ENCODE results near the gene ADGRD1.
"Not testable (repeated sequence)": the region's sequence is repeated elsewhere in the genome, so short reads cannot be mapped to it uniquely, and the experiment has no call there.

ADGRD1 gene

DNA sequence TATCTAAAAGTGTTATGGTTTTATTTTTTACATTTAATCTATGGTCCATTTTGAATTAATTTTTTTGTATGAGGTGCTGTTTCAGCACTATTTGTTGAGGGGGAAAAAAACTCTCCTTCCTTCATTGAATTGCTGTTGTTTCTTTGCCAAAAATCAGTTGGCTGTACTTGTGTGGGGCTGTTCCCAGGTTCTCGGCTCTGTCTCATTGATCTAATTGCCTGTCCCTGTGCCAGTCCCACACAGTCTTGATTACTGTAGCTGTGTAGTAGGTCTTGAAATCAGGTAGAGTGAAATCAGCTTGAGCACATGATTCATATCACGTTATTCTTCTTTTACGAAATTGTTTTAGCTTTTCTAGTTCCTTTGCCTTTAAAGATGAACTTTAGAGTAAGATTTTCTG, 109.7 kb downstream of the ADGRD1 start:
- Histone ChIP-seq H3K9me3 (ENCODE audit: control insufficient read depth, low read length) (no peaks in the 10 kb centered on the region), H3K4me3 (ENCODE audit: insufficient read depth, low read depth, low read length) (no peak overlapping the region), H3K27me3 (ENCODE audit: control insufficient read depth, insufficient read depth, low read length, poor library complexity, severe bottlenecking) (no peaks in the 10 kb centered on the region), H3K4me1 (ENCODE audit: control insufficient read depth, insufficient read depth, low read length) (no peaks in the 10 kb centered on the region), H3K27ac (ENCODE audit: insufficient read depth, low read depth, low read length, poor library complexity, severe bottlenecking) (no peak overlapping the region), H3K36me3 (ENCODE audit: control insufficient read depth, insufficient read depth, low read length) (no peaks in the 10 kb centered on the region)
- WGBS, 2 experiments, result 95 to 96% methylated on average over 3 of the region's 3 CpGs

DNA sequence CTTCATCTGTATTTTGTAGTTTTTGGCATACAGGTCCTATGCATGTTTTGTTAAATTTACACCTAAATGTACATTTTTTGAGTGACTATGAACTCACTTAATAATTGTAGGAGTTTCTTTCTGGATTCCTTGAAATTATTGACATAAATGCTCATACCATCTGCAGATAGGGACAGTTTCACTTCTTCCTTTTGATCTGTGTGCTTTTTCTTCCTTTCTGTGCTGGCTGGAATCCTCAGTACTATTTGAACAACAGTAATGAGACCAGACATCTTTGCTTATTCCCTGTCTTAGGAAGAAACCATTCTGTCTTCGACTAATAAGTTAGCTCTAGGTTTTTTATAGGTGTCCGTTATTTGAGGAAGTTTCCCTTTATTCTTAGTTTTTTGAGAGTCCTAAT, 110.3 kb downstream of the ADGRD1 start:
- 90 to 96% methylated on average over 2 of the region's 2 CpGs for WGBS, 2 experiments
- no peaks in the 10 kb centered on the region for H3K4me1 ChIP-seq (ENCODE audit: control insufficient read depth, insufficient read depth, low read length)
- H3K27me3 ChIP-seq (ENCODE audit: control insufficient read depth, insufficient read depth, low read length, poor library complexity, severe bottlenecking), result no peaks in the 10 kb centered on the region
- H3K27ac ChIP-seq (ENCODE audit: insufficient read depth, low read depth, low read length, poor library complexity, severe bottlenecking), result no peak overlapping the region
- H3K36me3 ChIP-seq (ENCODE audit: control insufficient read depth, insufficient read depth, low read length), result no peaks in the 10 kb centered on the region
- no peak overlapping the region for H3K4me3 ChIP-seq (ENCODE audit: insufficient read depth, low read depth, low read length)
- no peaks in the 10 kb centered on the region for H3K9me3 ChIP-seq (ENCODE audit: control insufficient read depth, low read length)

DNA sequence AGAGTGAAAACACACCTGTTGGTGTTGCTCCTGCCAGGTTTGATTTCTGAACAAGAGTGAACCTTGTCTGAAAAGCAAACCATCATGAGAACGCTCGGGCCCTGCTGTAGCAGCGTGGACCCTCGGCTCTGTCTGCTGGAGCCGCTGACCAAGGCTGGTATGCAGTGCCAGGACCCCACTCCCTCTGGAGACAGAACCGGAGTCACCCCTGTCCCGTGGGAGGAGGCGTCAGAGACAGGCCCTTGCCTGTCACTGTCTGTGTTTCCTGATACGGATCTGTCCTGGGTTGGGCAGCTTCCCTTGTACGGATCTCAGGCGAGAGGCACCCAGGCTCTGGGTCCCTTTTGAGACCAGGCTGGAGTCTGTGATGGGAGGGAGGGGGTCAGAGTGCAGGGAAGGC, 111.6 kb downstream of the ADGRD1 start:
- Histone ChIP-seq H3K36me3 (ENCODE audit: control insufficient read depth, insufficient read depth, low read length) (no peaks in the 10 kb centered on the region), H3K27ac (ENCODE audit: insufficient read depth, low read depth, low read length, poor library complexity, severe bottlenecking) (no peak overlapping the region), H3K4me3 (ENCODE audit: insufficient read depth, low read depth, low read length) (no peak overlapping the region), H3K9me3 (ENCODE audit: control insufficient read depth, low read length) (no peaks in the 10 kb centered on the region), H3K4me1 (ENCODE audit: control insufficient read depth, insufficient read depth, low read length) (no peaks in the 10 kb centered on the region), H3K27me3 (ENCODE audit: control insufficient read depth, insufficient read depth, low read length, poor library complexity, severe bottlenecking) (no peaks in the 10 kb centered on the region)
- 93 to 94% methylated on average over 11 of the region's 11 CpGs for WGBS, 2 experiments

DNA sequence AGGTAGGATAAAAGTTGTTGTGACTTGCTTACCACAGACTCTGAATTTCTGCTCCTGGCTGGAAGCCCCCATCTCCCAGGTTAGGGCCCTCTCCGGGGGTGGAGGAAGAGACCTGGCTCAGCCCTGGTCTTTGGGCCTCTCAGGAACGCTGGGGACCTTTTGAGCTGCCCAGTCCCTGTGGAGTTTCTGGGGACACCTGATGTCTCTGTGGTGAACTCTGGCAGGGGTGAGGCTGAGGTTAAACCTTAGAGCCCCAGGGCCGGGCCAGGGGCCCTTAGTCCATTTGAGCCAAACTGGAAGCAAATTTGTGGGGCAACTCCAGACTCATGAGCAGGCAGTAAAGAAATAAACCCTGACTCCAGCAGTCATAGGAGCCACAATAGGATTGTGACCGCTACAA, 112.1 kb downstream of the ADGRD1 start:
- Histone ChIP-seq H3K9me3 (ENCODE audit: control insufficient read depth, low read length) (no peaks in the 10 kb centered on the region), H3K27me3 (ENCODE audit: control insufficient read depth, insufficient read depth, low read length, poor library complexity, severe bottlenecking) (no peaks in the 10 kb centered on the region), H3K4me3 (ENCODE audit: insufficient read depth, low read depth, low read length) (no peak overlapping the region), H3K4me1 (ENCODE audit: control insufficient read depth, insufficient read depth, low read length) (no peaks in the 10 kb centered on the region), H3K27ac (ENCODE audit: insufficient read depth, low read depth, low read length, poor library complexity, severe bottlenecking) (no peak overlapping the region), H3K36me3 (ENCODE audit: control insufficient read depth, insufficient read depth, low read length) (no peaks in the 10 kb centered on the region)
- WGBS, 2 experiments, result 90 to 93% methylated on average over 4 of the region's 4 CpGs

DNA sequence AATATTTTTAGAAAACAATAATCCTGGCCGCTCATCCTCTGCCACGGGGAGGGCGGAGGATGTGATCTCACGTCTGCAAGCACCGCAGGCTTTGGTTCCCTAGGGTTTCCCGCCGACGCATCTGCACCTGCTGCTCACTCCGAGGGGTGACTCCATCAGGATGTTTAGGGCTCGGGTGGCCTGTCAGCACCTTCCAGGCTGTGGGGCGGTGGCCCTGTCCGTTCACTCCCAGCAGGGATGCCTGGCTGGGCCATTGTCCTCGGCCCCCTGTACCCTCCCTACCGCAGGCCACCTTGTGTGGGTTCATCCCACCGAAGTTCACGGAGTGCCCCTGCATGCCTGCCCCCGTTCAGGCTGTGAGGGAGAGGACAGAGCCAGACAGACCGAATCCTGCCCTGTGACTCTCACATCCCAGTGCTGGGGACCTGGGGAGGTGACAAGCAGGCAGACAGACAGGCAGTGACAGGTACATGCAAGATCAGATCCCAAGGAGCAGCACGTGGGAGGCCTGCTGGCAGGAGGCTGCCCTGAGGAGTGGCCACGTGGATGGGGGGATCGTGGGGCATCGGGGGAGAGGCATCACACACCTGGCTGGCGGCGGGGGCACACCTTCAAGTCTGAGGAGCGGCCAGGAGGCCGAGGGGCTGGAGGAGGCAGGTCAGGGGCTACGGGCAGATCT, 112.6 kb downstream of the ADGRD1 start:
- Histone ChIP-seq H3K27me3 (ENCODE audit: control insufficient read depth, insufficient read depth, low read length, poor library complexity, severe bottlenecking) (no peaks in the 10 kb centered on the region), H3K9me3 (ENCODE audit: control insufficient read depth, low read length) (no peaks in the 10 kb centered on the region), H3K4me1 (ENCODE audit: control insufficient read depth, insufficient read depth, low read length) (no peaks in the 10 kb centered on the region), H3K27ac (ENCODE audit: insufficient read depth, low read depth, low read length, poor library complexity, severe bottlenecking) (no peak overlapping the region), H3K36me3 (ENCODE audit: control insufficient read depth, insufficient read depth, low read length) (no peaks in the 10 kb centered on the region), H3K4me3 (ENCODE audit: insufficient read depth, low read depth, low read length) (no peak overlapping the region)
- WGBS, 2 experiments, result 91 to 92% methylated on average over 27 of the region's 27 CpGs

DNA sequence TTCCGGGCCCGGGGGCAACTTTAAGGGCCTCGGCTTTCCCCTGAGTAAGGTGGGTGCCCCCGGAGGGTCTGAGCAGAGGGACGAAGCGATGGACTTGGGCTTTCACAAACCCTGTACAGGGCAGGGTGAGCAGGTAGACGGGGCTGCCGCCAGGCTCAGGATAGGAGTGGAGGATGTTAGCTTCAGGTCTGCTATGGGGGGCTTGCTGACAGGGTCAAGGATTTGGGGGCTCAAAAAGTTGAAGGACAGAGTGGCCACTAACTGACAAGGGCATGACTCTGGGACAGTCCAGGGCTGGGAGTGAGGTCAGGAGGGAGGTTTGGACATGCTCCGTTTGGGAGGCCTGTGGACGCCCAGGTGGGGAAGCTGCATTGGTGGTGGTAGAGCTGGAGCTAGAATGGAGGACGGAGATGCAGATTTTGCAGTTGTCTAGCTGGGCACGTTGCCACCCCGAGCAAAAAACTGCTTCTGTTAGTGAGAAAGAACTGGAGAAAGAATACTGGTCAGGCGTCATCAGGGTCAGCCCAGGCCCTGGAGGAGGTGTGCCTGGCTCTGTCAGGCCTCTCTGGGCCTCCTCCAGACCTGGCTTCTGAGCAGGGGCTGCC, 113.3 kb downstream of the ADGRD1 start:
- WGBS, 2 experiments, result 94 to 96% methylated on average over 14 of the region's 14 CpGs

DNA sequence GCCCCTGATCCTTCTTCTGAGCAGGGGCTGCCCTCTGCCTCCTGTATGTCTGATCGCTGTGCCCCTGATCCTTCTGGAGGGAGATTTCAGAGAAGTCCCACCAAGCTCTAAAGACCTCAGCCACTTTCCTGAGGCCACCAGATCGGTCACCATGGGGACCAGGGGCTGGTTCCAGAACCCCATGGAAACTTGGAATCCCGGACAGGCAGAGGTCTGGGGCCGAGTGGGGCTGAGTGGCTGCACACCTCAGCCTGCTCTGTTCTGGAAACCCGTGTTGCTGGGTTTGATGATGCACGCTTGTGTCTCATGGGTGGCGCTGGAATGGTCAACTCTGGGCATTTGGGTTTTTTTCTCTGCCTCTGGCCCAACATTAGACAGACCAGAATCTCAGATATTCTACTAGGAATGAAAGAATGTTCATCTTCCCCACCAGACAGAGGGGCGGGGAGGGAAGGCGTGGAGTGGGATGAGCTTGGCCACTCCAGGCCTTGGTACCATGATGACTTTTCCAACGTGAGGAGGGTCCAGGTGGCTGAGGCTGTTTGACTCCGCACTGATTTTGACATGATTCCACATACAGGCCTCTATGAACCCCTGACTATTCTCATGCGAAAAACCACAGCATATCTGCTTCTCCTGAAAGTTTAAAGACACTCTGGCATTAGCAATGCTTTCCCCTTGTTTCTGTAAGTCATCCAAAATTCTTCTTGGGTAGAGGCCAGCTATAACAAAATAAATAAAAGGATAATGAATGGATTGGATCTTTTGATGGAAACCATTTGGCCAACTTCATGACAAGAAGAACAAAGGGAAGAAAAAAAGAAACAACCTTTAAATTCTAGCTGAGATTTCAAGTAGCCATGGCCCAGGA, 114.5 kb downstream of the ADGRD1 start:
- H3K36me3 ChIP-seq (ENCODE audit: control insufficient read depth, insufficient read depth, low read length), result no peaks in the 10 kb centered on the region
- no peaks in the 10 kb centered on the region for H3K27me3 ChIP-seq (ENCODE audit: control insufficient read depth, insufficient read depth, low read length, poor library complexity, severe bottlenecking)
- no peak overlapping the region for H3K27ac ChIP-seq (ENCODE audit: insufficient read depth, low read depth, low read length, poor library complexity, severe bottlenecking)
- H3K4me1 ChIP-seq (ENCODE audit: control insufficient read depth, insufficient read depth, low read length), result no peaks in the 10 kb centered on the region
- no peak overlapping the region for H3K4me3 ChIP-seq (ENCODE audit: insufficient read depth, low read depth, low read length)
- no peaks in the 10 kb centered on the region for H3K9me3 ChIP-seq (ENCODE audit: control insufficient read depth, low read length)
- 93 to 94% methylated on average over 12 of the region's 12 CpGs for WGBS, 2 experiments

More for the DNA sequence above, 113.3 kb downstream of the ADGRD1 start:
- no peaks in the 10 kb centered on the region for H3K4me1 ChIP-seq (ENCODE audit: control insufficient read depth, insufficient read depth, low read length)
- H3K27me3 ChIP-seq (ENCODE audit: control insufficient read depth, insufficient read depth, low read length, poor library complexity, severe bottlenecking), result no peaks in the 10 kb centered on the region
- no peaks in the 10 kb centered on the region for H3K9me3 ChIP-seq (ENCODE audit: control insufficient read depth, low read length)
- H3K4me3 ChIP-seq (ENCODE audit: insufficient read depth, low read depth, low read length), result no peak overlapping the region
- no peaks in the 10 kb centered on the region for H3K36me3 ChIP-seq (ENCODE audit: control insufficient read depth, insufficient read depth, low read length)
- no peak overlapping the region for H3K27ac ChIP-seq (ENCODE audit: insufficient read depth, low read depth, low read length, poor library complexity, severe bottlenecking)

DNA sequence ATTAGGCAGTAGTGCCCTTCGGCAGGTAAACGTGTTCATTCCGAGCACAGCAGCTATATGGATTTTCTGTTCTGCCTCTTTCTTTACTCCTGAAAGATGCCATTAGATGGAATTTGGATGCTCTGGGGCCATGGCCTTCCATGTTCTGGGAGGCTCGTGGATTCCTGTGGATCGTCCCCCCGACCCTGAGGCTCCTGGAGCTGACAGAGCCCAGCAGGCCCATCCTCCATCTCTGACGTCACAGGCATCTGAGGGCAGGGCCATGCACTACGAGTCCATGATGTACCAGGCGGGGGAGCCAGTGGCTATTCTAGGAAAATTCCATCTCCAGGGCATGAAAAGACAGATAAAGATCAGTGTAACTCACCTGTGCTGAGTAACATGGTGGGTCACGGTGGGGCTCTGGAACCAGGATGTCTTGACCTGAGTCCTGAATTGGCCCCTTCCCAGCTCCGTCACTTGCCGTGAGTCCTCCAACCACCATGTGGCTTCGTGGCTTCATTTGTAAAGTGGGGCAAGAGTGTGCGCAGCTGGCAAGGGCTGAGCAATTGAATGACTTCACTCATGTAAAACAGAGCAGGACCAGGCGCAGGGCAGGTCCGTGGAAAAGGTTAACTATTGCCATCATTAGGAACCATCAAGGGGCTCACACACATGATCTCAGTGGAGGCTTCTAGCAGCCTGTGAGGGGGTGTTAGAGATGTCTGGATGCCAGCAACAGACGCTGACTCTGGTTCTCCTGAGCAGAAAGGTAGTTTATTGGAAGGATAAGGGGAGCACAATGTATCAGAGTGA, 115.4 kb downstream of the ADGRD1 start:
- not testable (repeated sequence) for H3K9me3 ChIP-seq (ENCODE audit: control insufficient read depth, low read length); H3K4me3 ChIP-seq (ENCODE audit: insufficient read depth, low read depth, low read length); H3K4me1 ChIP-seq (ENCODE audit: control insufficient read depth, insufficient read depth, low read length); H3K27me3 ChIP-seq (ENCODE audit: control insufficient read depth, insufficient read depth, low read length, poor library complexity, severe bottlenecking); H3K27ac ChIP-seq (ENCODE audit: insufficient read depth, low read depth, low read length, poor library complexity, severe bottlenecking); H3K36me3 ChIP-seq (ENCODE audit: control insufficient read depth, insufficient read depth, low read length)
- 75 to 78% methylated on average over 14 of the region's 17 CpGs for WGBS, 2 experiments

DNA sequence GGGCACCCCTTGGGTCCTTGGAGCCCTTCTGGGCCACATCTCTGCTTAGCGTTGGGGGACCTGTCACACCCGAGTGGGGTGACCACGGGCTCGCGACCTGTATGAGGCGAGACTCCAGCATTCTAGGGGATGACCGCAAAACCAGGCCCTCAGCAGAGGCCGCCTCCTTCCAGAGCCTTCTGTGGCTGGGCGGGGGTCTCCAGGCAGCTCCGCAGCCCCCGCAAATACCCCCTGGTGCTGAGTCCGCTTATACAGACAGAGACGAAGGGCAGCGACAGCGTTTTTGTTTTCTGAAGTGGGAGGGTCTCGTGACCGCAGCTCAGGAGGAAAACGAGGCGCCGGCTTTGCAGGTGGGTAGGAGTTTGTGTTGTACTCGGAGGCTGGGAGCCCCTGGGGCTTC, 116.4 kb downstream of the ADGRD1 start:
- H3K4me1 ChIP-seq (ENCODE audit: control insufficient read depth, insufficient read depth, low read length); H3K4me3 ChIP-seq (ENCODE audit: insufficient read depth, low read depth, low read length); H3K9me3 ChIP-seq (ENCODE audit: control insufficient read depth, low read length); H3K27ac ChIP-seq (ENCODE audit: insufficient read depth, low read depth, low read length, poor library complexity, severe bottlenecking); H3K36me3 ChIP-seq (ENCODE audit: control insufficient read depth, insufficient read depth, low read length); H3K27me3 ChIP-seq (ENCODE audit: control insufficient read depth, insufficient read depth, low read length, poor library complexity, severe bottlenecking): not testable (repeated sequence)
- WGBS, 2 experiments, result 96% methylated on average over 19 to 20 of the region's 21 CpGs

DNA sequence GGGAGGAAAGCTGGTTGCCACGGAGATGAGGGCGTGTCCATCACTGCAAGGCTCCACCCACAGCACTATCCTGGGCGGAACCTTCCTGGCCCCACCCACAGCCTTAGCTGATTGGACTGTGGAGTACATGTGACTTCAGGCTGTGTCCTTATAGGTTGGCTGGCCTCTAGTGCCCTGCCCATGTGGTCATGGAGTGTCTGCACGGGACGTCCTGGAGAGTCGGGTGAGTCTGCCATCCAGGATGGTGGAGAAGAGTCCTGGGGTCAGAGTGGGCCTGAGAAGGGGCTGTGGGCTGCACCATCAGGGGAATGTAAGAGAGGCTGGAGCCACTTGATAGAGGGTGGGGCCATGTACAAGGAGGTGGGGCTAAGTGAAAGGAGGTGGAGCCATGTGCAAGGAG, 117.0 kb downstream of the ADGRD1 start:
- 95 to 99% methylated on average over 4 of the region's 6 CpGs for WGBS, 2 experiments
- not testable (repeated sequence) for H3K27ac ChIP-seq (ENCODE audit: insufficient read depth, low read depth, low read length, poor library complexity, severe bottlenecking); H3K4me1 ChIP-seq (ENCODE audit: control insufficient read depth, insufficient read depth, low read length); H3K27me3 ChIP-seq (ENCODE audit: control insufficient read depth, insufficient read depth, low read length, poor library complexity, severe bottlenecking); H3K4me3 ChIP-seq (ENCODE audit: insufficient read depth, low read depth, low read length); H3K36me3 ChIP-seq (ENCODE audit: control insufficient read depth, insufficient read depth, low read length); H3K9me3 ChIP-seq (ENCODE audit: control insufficient read depth, low read length)

Data from ectodermal cell (in vitro differentiated cells).